Mucosa of stomach (tissue), 1 donor: ENCODE data around the gene MPRIP.
A peak's percentile ranks its signal among the peaks of the same experiment; 100 is the strongest.
"Not testable (repeated sequence)": the region's sequence is repeated elsewhere in the genome, so short reads cannot be mapped to it uniquely, and the experiment has no call there.

Experiments used
- H3K27me3 ChIP-seq: one replicate; pipeline ENCODE4 v1.7.0; 2013; ENCODE audit warnings: mild to moderate bottlenecking, low read length; ENCODE audit not compliant: control insufficient read depth, insufficient read depth
- H3K36me3 ChIP-seq: one replicate; pipeline ENCODE4 v1.7.0; 2013; ENCODE audit warnings: low read length; ENCODE audit not compliant: control insufficient read depth, insufficient read depth
- H3K4me1 ChIP-seq: one replicate; pipeline ENCODE4 v1.7.0; 2013; ENCODE audit warnings: mild to moderate bottlenecking, low read length; ENCODE audit not compliant: control insufficient read depth, insufficient read depth
- H3K4me3 ChIP-seq: one replicate; pipeline ENCODE4 v1.7.0; 2013; ENCODE audit warnings: low read length
- H3K9ac ChIP-seq: one replicate; pipeline ENCODE4 v1.7.0; 2013; ENCODE audit warnings: mild to moderate bottlenecking, low read length, moderate library complexity
- H3K9me3 ChIP-seq: one replicate; pipeline ENCODE4 v1.7.0; 2013; ENCODE audit warnings: mild to moderate bottlenecking, low read length, moderate library complexity; ENCODE audit not compliant: control insufficient read depth
- donor health status: Pancreatic carcinoma.

MPRIP gene

DNA sequence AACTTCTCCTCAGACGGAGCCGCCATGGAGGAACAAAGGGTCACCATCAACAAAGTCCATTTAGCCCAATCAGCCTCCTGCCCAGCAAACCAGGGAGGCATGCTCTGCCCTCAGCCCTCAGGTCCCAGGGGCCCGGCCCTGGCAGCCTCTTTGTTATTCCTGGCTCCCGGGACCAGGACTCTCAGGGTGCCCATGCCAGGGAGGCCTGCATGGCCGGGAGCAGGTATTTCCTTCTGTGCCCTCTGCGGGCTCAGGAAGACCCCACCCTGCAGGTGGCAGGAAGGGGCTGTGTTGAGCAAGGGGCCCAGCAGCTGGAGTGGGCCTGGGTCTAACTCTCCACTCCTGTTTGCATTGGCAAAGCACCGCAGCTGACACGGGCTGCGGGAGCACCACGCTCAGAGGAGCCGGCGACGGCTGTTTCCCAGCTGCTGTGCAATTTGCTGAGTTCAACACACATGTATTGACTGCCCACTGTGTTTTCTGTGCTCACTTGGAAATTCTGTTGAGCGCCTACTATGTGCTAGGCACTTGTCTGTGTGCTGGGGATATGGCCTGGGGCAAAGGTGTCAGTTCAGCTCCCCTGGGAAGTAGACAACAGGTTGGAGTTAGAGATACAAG is 37.2 kb upstream of the MPRIP start:
- H3K4me1 ChIP-seq, result peaks cover 23% of the 10 kb centered on the region
- not testable (repeated sequence) for H3K9ac ChIP-seq, H3K9me3 ChIP-seq, H3K4me3 ChIP-seq, H3K36me3 ChIP-seq, H3K27me3 ChIP-seq

DNA sequence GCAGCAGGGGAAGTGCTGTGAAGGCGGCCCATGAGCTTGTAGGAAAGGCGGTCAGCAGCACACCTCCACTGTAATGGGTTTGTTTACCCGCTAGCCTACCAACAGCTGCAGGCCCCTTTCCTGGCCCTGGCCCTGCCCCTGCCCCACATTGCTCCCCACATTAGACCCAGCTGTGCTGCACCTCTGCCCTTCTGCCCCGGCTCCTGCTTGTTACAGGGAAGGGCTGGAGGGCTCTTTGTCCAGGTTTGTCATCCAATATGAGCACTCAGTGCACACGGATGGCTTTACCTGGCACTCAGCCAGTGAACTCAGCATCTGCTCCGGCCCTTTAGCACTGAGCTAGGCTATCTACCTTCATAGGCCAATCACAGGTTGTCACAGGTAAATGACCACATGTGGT is 34.4 kb upstream of the MPRIP start:
- H3K9me3 ChIP-seq, H3K9ac ChIP-seq, H3K27me3 ChIP-seq, H3K4me3 ChIP-seq, H3K36me3 ChIP-seq: not testable (repeated sequence)
- H3K4me1 ChIP-seq, result peaks cover 13% of the 10 kb centered on the region

DNA sequence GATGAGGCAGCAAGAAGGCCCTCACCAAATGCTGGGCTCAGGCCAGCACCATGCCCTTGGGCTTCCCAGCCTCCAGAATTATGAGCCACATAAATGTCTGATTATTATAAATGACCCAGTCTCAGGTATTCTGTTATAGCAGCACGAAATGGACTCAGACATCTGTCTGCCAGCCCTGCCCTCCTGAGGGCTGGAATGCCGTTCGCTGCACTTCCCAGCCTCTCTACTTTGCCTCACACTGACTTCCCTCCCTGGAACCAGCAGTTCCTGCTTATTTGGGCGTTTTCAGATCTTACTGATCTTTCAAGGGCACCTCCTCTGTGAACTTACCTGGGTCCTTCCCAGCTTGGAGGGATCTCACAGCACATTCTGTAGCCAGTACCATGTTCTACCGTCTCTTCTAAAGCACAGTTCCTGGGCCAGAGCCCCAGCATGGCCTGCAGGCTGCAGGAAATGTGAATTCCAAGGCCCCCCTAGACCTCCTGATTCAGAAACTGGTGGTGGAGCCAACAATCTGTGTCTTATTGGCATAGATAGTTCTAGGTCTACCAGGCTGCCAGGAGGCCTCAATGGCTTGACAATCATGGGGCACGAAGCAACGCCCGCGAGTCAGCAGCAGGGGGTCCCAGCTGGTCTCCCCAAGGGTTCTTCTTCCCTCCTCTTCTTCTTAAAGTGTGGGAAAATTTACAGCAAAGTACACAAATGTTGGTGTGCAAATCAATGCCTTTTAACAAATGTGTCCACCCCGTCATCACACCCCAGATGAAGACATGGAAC is 33.4 kb upstream of the MPRIP start:
- H3K4me3 ChIP-seq, H3K36me3 ChIP-seq, H3K27me3 ChIP-seq, H3K9ac ChIP-seq, H3K9me3 ChIP-seq: not testable (repeated sequence)
- H3K4me1 ChIP-seq, result peaks cover 13% of the 10 kb centered on the region

DNA sequence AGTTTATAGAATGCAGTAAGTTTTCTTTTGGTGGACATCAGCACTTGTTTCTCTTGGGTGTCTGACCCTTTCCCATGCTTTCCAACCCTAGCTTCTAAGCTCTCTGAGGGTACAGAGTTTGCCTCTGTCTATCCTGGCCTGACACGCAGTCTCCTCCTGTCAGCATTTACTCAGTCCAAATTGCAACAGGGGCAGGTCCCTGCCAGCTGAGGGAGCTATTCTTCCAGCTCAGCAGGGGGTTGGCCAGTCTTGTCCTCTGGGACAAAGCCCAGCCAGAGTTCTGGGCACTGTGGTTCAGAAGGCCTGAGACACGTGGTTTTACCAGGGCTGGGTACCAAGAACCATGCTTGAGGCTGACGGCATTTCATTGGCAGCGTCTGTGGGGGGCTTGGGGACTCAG is 32.3 kb upstream of the MPRIP start:
- not testable (repeated sequence) for H3K27me3 ChIP-seq, H3K9ac ChIP-seq, H3K4me3 ChIP-seq, H3K36me3 ChIP-seq, H3K9me3 ChIP-seq
- H3K4me1 ChIP-seq, result peaks cover 25% of the 10 kb centered on the region

DNA sequence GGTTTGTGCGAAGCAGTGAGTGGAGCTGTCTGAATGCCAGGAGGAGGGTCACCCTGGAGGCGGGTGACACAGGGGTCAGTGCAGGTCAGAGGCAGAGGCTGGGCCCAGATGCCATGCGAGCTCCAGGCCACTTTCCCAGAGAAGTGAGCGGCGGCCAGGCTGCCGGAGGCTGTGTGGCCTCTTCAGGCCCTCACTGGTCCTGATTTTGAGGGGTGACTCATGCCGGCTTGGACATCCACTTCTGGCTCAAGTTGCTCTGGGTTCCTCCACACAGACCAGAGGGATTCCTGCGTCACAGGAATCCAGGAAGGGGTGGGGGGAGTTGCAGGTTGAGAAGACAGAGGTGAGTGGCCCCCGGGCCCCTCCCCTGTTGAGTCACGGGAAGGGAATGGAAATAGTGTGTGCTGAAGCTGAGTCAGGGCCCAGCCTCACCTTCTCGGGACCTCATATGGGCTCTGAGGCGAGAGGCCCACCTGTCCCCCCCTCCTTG is 31.7 kb upstream of the MPRIP start:
- H3K9me3 ChIP-seq, H3K9ac ChIP-seq, H3K4me3 ChIP-seq, H3K27me3 ChIP-seq, H3K36me3 ChIP-seq: not testable (repeated sequence)
- peaks cover 31% of the 10 kb centered on the region for H3K4me1 ChIP-seq

DNA sequence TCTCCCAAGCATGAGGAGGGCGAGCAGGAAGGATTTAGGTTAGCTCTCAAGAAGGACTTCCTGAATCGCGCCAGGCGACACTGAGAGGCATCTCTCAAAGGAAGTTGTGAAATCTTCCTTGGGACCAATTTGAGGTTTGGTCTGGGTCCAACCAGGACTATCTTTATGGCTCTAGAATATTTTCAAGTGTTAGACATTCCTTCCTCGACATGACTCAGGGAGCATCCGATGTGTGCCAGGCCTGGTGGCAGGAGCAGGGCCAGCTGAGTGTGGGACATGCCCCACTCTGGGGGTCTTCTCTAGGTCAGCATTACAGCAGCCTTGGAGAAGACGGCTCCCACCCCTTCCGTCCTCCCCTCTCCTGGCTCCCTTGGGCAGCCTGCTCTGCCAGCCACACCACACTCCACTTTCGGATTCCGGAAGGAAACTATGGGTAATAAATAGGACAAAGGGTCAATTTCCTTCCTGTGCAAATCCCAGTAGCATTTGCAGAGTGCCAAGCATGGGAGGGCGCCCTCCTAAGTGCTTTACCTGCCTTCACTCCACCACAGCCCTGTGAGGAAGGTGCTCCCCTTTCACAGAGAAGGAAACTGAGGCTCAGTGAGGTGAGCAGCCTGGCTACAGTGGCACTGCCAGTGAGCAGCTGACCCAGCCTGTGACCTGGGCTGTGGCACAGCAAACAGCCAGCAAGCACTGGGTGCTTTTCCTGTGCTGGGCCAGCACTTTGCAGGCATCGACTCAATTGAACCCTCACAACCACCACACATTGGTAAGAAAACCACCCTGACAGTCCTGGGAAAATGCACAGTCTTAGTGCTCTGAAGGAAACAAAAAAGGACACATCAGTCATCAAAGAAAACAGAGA is 31.0 kb upstream of the MPRIP start:
- not testable (repeated sequence) for H3K4me3 ChIP-seq, H3K27me3 ChIP-seq, H3K9ac ChIP-seq, H3K9me3 ChIP-seq, H3K36me3 ChIP-seq
- H3K4me1 ChIP-seq, result peaks cover 34% of the 10 kb centered on the region

DNA sequence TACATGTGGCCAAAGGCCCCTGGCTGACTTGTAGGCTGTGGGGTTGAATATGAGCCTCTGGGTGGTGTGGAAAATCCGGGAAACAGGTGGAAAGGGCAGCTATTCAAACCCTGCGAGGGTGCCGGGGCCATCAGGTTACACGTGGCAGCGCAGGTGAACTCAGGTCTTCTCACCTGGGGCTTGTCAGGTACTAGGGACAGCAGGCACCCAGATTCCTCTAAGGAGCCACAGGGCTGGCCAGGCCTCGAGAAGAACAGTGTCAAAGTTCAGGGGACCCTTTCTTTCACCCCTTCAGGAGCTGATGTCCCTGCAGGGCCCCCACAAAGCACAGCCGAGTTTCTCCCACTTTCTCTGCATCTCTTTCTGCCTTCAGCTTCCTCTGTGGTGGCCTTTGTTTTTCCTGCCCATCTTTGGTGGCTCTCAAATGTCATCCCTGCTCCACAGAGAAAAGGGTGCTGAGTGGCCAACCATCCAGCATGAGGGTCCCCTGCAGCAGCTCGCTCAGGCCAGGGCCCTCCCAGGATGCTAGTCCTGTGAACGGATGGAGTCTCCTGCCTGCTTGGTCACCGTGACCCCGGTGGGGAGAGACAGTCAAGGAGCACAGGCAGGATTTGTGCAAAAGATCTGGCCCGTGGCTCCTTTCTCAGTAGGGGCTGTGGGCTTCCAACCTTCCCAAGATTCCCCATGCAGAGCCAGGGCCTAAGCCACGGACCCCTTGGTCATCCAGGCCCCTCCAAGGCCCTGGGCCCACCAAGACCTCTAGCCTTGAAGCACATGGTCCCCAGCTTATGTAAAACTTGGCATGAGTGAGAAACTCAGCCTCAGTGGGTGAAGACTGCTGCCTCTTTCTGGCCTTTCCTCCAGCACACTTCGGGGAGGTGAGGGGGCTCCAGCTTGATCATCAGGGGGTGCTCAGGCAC is 28.2 kb upstream of the MPRIP start:
- H3K36me3 ChIP-seq, H3K9me3 ChIP-seq, H3K27me3 ChIP-seq, H3K4me3 ChIP-seq: not testable (repeated sequence)
- Histone ChIP-seq H3K4me1 (peaks cover 53% of the 10 kb centered on the region), H3K9ac (peak overlapping the region; percentile 37)

DNA sequence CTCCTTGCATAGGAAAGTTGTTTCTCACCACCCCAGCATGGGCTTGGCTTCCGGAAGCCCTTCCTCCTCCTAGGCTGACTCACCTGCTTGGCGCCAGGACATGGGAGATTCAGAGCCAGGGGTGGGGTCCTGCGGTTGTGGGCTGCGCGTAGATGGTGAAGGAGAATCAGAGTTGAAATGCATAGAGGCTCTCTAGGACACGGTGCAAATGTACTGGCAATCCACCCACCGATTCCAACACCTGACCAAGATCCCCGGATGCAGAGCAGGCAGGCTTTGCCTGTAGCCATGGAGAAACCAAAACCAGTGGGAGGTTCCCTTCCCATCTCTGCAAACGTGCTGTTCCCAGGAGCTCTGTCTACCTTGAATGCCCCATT is 27.5 kb upstream of the MPRIP start:
- H3K4me1 ChIP-seq, result peaks cover 56% of the 10 kb centered on the region
- not testable (repeated sequence) for H3K9me3 ChIP-seq, H3K4me3 ChIP-seq, H3K27me3 ChIP-seq, H3K36me3 ChIP-seq
- H3K9ac ChIP-seq, result peak overlapping the region; percentile 37

DNA sequence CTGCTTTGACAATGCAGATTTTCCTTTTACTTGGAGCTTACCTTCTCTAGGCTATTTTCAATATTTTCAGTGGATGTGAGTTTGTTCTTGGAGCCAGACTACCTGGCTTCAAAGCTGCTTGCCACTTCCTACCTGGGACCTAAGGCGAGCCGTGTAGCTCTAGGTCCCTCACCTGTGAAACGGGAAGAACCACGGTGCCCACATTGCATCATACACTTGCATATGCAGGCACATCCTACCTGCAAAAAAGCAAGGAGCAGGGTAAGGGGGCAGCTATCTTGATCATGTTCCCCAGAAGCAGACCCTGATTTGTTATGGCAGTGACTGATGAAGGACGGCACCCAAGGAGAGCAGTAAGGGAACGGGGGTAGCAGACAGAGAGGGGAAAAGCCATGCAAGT is 27.0 kb upstream of the MPRIP start:
- Histone ChIP-seq H3K4me3 (no peak overlapping the region), H3K4me1 (peaks cover 59% of the 10 kb centered on the region), H3K36me3 (no peaks in the 10 kb centered on the region), H3K27me3 (no peaks in the 10 kb centered on the region), H3K9me3 (no peaks in the 10 kb centered on the region), H3K9ac (peak overlapping the region; percentile 37)

DNA sequence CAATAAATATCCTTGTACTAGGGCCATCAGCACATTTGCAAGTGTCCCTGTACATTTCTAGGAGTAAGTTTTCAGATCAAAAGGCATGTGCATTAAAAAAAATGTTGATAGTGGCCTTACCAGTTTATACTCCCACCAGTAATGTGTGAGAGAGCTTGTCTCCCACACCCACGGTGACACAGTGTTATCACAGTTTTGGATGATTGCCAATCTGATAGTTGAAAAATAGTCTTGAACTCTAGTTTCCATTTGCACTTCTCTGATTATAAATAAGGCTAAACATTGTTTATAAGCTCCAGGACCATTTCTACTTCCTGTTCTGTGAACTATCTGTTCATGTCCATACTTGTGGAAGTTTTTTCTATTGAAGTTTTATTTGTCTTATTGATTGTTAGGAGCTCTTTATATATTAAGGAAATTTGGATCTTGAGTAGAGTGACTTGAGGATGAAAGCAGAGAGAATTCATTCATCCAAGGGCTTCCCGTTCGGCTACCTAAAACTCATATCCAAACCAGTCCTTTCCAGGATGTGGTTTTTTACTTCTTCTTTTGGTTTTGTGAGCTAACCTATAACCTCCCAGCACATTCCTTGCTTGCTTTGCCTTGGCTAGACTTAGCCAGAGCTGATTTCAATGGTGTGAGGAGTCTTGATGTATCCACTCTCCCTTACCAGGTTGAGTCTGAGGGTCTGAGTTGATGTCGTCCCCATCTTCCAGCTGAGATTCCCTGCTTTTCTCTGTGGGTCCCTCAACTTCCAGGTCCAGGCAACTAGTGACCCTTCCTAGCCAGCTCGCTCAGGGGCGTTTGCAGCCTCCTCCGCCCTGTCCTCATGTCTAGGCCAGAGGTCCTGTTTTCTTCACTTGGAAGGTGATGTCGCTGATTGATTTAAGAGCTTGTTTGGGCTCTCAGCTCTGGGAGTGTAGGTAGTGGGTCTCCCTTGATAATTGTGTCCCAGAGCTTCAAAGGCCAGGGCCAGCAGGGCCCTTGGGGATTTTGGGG is 25.8 kb upstream of the MPRIP start:
- H3K9me3 ChIP-seq, H3K36me3 ChIP-seq, H3K9ac ChIP-seq, H3K27me3 ChIP-seq, H3K4me3 ChIP-seq: not testable (repeated sequence)
- H3K4me1 ChIP-seq, result peaks cover 72% of the 10 kb centered on the region
